CD8-positive, alpha-beta memory T cell (primary cell): ENCODE results near the gene BABAM1. TPM values are rescaled to one million over a fixed set of nuclear protein-coding genes. Genes with fewer than 3 reads are reported as not detected.

Experiments
- CTCF ChIA-PET: fragments of 350-600 bp; sonication (Branson Sonifier 250); formaldehyde crosslinking; loops from one replicate; lab custom pipeline; 2021; ENCODE audit warnings: antibody characterized with exemption; lab: Charles Lee
- POLR2A ChIA-PET: fragments of 350-600 bp; sonication (Branson Sonifier 250); formaldehyde crosslinking; loops from one replicate; lab custom pipeline; 2021; ENCODE audit warnings: antibody characterized with exemption; lab: Charles Lee
- DNase-seq, 5 donors: peaks; one replicate each; pipeline versions ENCODE4 v3.0.0 to v3.0.0-alpha.2; 2020 to 2022; ENCODE audit warnings: mixed read lengths in 1 of 5
- H3K27ac ChIP-seq: one replicate; pipeline ENCODE4 v1.7.0; 2013; ENCODE audit warnings: low read depth, mild to moderate bottlenecking, low read length, moderate library complexity
- H3K27me3 ChIP-seq: 2 replicates; pipeline ENCODE4 v1.7.0; 2013; ENCODE audit warnings: low read length, mild to moderate bottlenecking; ENCODE audit not compliant: insufficient read depth, poor library complexity, severe bottlenecking
- H3K36me3 ChIP-seq: 2 replicates; pipeline ENCODE4 v1.7.0; 2013; ENCODE audit warnings: mild to moderate bottlenecking, low read length, moderate library complexity; ENCODE audit not compliant: insufficient read depth
- H3K4me1 ChIP-seq: 2 replicates; pipeline ENCODE4 v1.7.0; 2013; ENCODE audit warnings: mild to moderate bottlenecking, low read length, moderate library complexity; ENCODE audit not compliant: insufficient read depth
- H3K4me3 ChIP-seq: 2 replicates; pipeline ENCODE4 v1.7.0; 2013; ENCODE audit warnings: mild to moderate bottlenecking, low read length
- H3K9me3 ChIP-seq: 2 replicates; pipeline ENCODE4 v1.7.0; 2013; ENCODE audit warnings: mild to moderate bottlenecking, low read length
- H3K27ac Mint-ChIP-seq, 8 donors: one replicate each; pipeline ENCODE4 v1.8.0; 2020 to 2021; ENCODE audit warnings: mixed read lengths in 8 of 8, mild to moderate bottlenecking in 6 of 8, inconsistent platforms in 3 of 8, moderate library complexity in 3 of 8
- H3K27me3 Mint-ChIP-seq, 2 donors: one replicate each; pipeline ENCODE4 v1.8.0; 2020 to 2021; ENCODE audit warnings: mixed read lengths in 2 of 2, mild to moderate bottlenecking in 1 of 2, moderate library complexity in 1 of 2
- H3K36me3 Mint-ChIP-seq, 3 donors: one replicate each; pipeline ENCODE4 v1.8.0; 2020 to 2021; ENCODE audit warnings: mixed read lengths in 3 of 3, inconsistent platforms in 1 of 3, mild to moderate bottlenecking in 1 of 3
- H3K4me1 Mint-ChIP-seq, 3 donors: one replicate each; pipeline ENCODE4 v1.8.0; 2020 to 2021; ENCODE audit warnings: mixed read lengths in 3 of 3, inconsistent platforms in 1 of 3, mild to moderate bottlenecking in 1 of 3
- H3K4me3 Mint-ChIP-seq, 7 donors: one replicate each; pipeline ENCODE4 v1.8.0; 2020 to 2021; ENCODE audit warnings: mixed read lengths in 7 of 7, mild to moderate bottlenecking in 6 of 7, moderate library complexity in 4 of 7, inconsistent platforms in 2 of 7
- H3K9me3 Mint-ChIP-seq, 5 donors: one replicate each; pipeline ENCODE4 v1.8.0; 2020 to 2022; ENCODE audit warnings: mixed read lengths in 5 of 5, mild to moderate bottlenecking in 3 of 5, moderate library complexity in 2 of 5, inconsistent platforms in 1 of 5
- polyA plus RNA-seq: library from polyadenylated mRNA; unstranded; fragments of 300-500 nt; fragmentation: Illumina TruSeq; gene quantifications from one replicate; pipeline ENCODE4 v1.2.3, GENCODE V29; 2021
- total RNA-seq, 2 experiments: library from RNA; stranded (reverse); gene quantifications; one replicate each; pipeline ENCODE4 v1.2.3, GENCODE V29; 2021

The BABAM1 gene
- total and polyA plus RNA-seq, 3 experiments from 2014 or later, result 114 to 132 (median 124) TPM

DNA sequence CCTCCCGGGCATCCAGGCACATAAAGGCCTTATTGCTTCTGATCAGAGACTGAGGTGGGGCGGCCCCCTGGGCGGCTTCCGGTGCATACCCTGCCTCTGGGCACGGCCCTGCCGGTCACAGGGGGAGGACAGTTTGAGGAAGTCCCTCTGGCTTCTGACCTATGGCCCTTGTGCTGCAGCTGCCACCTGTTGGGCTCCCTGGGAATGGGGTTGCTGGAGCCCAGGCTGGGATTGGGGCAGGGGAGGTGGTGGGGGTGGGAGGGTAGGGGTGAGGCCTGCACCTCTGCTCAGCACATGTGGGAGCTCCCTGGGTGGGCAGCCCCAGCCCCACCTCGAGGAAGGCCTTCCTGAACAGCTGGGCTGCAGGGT lies 56.7 kb downstream of the BABAM1 start:
- Histone ChIP-seq H3K4me1 (peaks cover under 1% of the 10 kb centered on the region), H3K27me3 (no peaks in the 10 kb centered on the region), H3K27ac (no peak overlapping the region), H3K9me3 (no peaks in the 10 kb centered on the region), H3K36me3 (no peaks in the 10 kb centered on the region), H3K4me3 (no peak overlapping the region)
- POLR2A ChIA-PET, result no interaction called here
- Mint-ChIP-seq H3K9me3 (no peaks in the 10 kb centered on the region), H3K4me1 (peaks cover 0 to 14% (median 9%) of the 10 kb centered on the region in 3 donors), H3K27me3 (no peaks in the 10 kb centered on the region), H3K4me3 (peak overlapping the region in 1 of 7 donors; percentile 24), H3K36me3 (peaks cover 0 to 30% (median 5%) of the 10 kb centered on the region in 3 donors), H3K27ac (no peak overlapping the region)
- no peak for DNase-seq
- CTCF ChIA-PET, result interaction anchor here (1.0 kb wide), 1 partner anchor 12 kb away, joined by 6 read pairs; no protein-coding TSS in a partner anchor

DNA sequence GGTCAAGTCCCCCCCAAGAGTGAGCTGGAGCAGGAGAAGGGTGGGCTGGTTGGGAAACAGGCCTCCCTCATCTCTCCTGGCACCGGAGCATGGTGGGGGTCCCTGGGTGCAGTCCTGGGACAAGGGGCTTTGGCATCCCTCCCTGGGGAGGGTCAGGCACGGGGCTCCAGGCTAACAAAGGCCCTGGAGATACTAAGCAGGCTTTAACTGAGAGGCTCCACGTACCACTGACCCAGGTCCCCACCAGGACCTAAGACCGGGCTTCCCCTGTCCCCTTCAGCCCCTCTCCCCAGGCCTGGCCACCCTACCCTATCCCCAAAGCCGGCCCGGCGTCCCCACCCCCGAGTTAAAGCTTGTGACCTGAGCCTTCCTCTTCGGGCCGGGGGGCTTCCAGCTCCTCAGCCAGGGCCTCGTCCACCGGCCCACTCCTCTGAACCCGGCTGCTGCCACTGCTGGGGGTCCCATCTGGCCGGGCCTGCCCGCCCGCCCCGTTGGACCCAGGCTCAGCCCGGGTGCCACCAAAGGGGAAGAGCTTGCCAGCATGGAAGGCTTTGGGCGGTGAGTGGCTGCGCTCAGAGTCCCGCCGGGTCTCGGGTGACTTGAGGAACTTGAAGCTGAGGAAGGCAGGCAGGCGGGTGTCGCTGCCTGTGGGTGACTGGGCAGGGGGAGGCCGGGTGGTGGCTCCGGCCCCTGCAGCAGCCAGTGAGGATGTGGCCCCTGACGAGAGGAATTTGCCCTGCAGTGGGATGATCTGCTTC lies 57.3 kb downstream of the BABAM1 start:
- ChIA-PET CTCF (interaction anchor here (0.7 to 1.0 kb wide), 2 partner anchors 11 to 15 kb away, joined by 3 to 6 read pairs; partner anchors contain the start of gene DDA1), POLR2A (no interaction called here)
- Mint-ChIP-seq H3K27ac (no peak overlapping the region), H3K27me3 (no peaks in the 10 kb centered on the region), H3K9me3 (no peaks in the 10 kb centered on the region), H3K36me3 (peaks cover 0 to 26% (median 5%) of the 10 kb centered on the region in 3 donors), H3K4me3 (peak overlapping the region in 2 of 7 donors; percentile 24 to 27), H3K4me1 (peaks cover 0 to 20% (median 9%) of the 10 kb centered on the region in 3 donors)
- Histone ChIP-seq H3K27me3 (no peaks in the 10 kb centered on the region), H3K36me3 (no peaks in the 10 kb centered on the region), H3K9me3 (no peaks in the 10 kb centered on the region), H3K27ac (no peak overlapping the region), H3K4me1 (peaks cover 6% of the 10 kb centered on the region), H3K4me3 (no peak overlapping the region)
- DNase-seq, result no peak

DNA sequence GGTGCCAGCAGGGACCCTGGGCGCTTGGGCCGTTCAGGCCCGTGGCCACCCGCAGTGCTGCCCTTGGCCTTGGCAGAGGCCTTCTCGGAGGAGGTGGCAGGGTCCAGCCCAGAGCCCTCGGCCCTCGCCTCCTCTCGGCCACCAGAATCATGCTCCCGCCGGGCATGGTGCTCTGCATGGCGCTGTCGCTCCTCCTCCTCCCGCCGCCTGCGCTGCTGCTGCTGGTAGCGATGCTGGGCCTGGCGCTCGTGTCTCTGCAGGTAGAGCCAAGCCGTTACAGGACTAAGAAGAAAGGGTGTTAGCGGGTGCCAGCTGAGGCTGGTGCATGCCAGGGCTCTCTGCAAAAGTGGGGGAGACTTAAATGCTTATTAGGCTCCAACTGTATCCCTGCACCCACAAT lies 57.9 kb downstream of the BABAM1 start:
- no peaks in the 10 kb centered on the region for H3K27me3 Mint-ChIP-seq
- H3K36me3 Mint-ChIP-seq, result peaks cover 0 to 20% (median 2%) of the 10 kb centered on the region in 3 donors
- ChIA-PET POLR2A (interaction anchor here (2.0 kb wide), 1 partner anchor 16 kb away, joined by 5 read pairs; the partner anchor contains the start of gene DDA1), CTCF (interaction anchor here (0.7 to 1.0 kb wide), 2 partner anchors 10 to 16 kb away, joined by 3 to 6 read pairs; partner anchors contain the start of gene DDA1)
- Histone ChIP-seq H3K4me1 (peaks cover 9% of the 10 kb centered on the region), H3K36me3 (no peaks in the 10 kb centered on the region), H3K27ac (no peak overlapping the region), H3K9me3 (no peaks in the 10 kb centered on the region), H3K4me3 (no peak overlapping the region), H3K27me3 (no peaks in the 10 kb centered on the region)
- H3K4me1 Mint-ChIP-seq, result peaks cover 3 to 25% (median 9%) of the 10 kb centered on the region in 3 donors
- no peak overlapping the region for H3K27ac Mint-ChIP-seq
- DNase-seq, result no peak
- H3K9me3 Mint-ChIP-seq, result no peaks in the 10 kb centered on the region
- H3K4me3 Mint-ChIP-seq, result peak overlapping the region in 1 of 7 donors; percentile 76

DNA sequence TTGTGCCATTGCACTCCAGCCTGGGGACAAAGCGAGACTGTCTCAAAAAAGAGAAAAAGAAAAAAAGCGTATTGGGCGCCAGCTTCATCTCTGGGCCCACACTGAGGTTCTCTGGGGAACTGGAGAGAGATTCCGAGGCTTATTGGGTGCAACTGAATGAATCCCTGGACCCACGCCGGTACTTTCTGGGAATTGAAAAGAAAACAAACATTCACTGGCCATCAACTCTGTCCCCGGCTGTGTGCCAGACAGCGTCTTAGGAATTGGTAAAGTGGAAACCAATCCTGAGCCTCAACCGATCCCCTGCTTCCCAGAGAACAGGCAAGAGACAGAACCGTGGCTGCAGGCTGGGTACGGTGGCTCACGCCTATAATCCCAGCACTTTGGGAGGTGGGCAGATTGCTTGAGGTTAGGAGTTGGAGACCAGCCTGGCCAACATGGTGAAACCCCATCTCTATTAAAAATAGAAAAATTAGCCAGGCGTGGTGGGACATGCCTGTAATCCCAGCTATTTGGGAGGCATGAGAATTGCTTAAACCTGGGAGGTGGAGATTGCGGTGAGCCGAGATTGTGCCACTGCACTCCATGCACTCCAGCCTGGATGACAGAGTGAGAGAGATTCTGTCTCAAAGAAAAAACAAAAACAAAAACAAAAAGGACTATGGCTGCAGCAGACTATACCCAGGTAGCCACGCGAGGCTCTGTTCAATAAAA lies 58.8 kb downstream of the BABAM1 start:
- Mint-ChIP-seq H3K4me1 (peaks cover 5 to 30% (median 9%) of the 10 kb centered on the region in 3 donors), H3K4me3 (peak overlapping the region in 3 of 7 donors; percentile 13 to 76 (median 50)), H3K9me3 (no peaks in the 10 kb centered on the region), H3K36me3 (peaks cover 0 to 11% (median 1%) of the 10 kb centered on the region in 3 donors), H3K27me3 (no peaks in the 10 kb centered on the region), H3K27ac (peak overlapping the region in 3 of 8 donors; percentile 7 to 91 (median 32))
- H3K9me3 ChIP-seq, result no peaks in the 10 kb centered on the region
- H3K4me1 ChIP-seq, result peaks cover 9% of the 10 kb centered on the region
- H3K27me3 ChIP-seq, result no peaks in the 10 kb centered on the region
- no peaks in the 10 kb centered on the region for H3K36me3 ChIP-seq
- DNase-seq, result no peak
- CTCF ChIA-PET, result interaction anchor here (1.8 kb wide), 1 partner anchor 17 kb away, joined by 6 read pairs; the partner anchor contains the start of gene DDA1
- POLR2A ChIA-PET, result interaction anchor here (2.0 kb wide), 1 partner anchor 17 kb away, joined by 5 read pairs; the partner anchor contains the start of gene DDA1
- H3K4me3 ChIP-seq, result no peak overlapping the region
- no peak overlapping the region for H3K27ac ChIP-seq

DNA sequence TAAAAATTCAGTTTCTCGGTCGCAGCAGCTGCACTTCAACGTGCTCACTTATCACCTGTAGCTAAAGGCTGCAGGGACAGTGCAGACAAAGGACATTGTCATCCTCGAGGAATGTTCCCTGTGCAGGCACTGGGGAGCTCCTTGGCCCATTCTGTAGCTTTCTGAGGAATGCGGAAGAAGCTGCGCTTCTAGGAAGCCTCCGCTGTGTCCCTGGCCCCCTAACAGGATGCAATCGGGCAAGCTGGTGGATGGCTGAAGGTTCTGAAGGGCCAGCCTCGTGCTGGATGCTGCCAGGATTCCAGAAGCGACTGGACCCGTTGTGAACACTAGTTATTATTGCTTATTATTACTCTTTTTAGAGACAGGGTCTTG lies 59.3 kb downstream of the BABAM1 start:
- H3K27ac Mint-ChIP-seq, result peak overlapping the region in 4 of 8 donors; percentile 7 to 91 (median 56)
- Histone ChIP-seq H3K36me3 (no peaks in the 10 kb centered on the region), H3K4me1 (peaks cover 9% of the 10 kb centered on the region), H3K27ac (no peak overlapping the region), H3K4me3 (no peak overlapping the region), H3K27me3 (no peaks in the 10 kb centered on the region), H3K9me3 (no peaks in the 10 kb centered on the region)
- ChIA-PET POLR2A (interaction anchor here (2.0 kb wide), 1 partner anchor 18 kb away, joined by 5 read pairs; the partner anchor contains the start of gene DDA1), CTCF (interaction anchor here (1.8 kb wide), 1 partner anchor 18 kb away, joined by 6 read pairs; the partner anchor contains the start of gene DDA1)
- peaks cover 0 to 8% (median 1%) of the 10 kb centered on the region in 3 donors for H3K36me3 Mint-ChIP-seq
- peaks cover 5 to 30% (median 9%) of the 10 kb centered on the region in 3 donors for H3K4me1 Mint-ChIP-seq
- no peak for DNase-seq
- H3K9me3 Mint-ChIP-seq, result no peaks in the 10 kb centered on the region
- H3K27me3 Mint-ChIP-seq, result no peaks in the 10 kb centered on the region
- peak overlapping the region in 4 of 7 donors; percentile 43 to 58 (median 50) for H3K4me3 Mint-ChIP-seq

DNA sequence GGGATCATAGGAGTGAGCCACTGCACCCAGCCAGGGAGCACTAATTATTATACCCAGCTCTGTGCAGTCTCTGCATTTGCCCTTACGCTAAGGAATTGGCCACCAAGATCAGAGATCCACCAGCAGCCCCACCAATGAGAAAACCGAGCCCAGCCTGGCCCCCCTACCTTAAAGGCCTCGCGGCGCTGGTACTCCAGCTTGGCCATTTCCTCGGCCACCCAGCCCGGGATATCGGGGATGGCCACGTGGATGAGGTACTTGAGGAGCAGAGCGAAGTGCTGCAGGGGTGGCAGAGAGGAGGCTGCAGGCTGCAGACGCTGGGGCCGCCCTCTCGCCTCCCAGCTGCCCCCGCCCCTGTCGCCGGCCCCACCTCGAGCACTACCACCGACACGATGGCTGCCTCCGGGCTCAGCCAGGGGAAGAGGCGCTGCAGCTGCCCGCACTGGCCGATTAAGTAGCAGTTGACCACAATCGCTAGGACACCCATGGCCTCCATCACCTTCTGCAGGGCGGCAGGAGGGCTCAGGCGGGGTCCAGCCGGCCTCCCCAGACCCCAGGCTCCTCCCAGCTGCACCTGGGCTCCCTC lies 59.9 kb downstream of the BABAM1 start:
- no peaks in the 10 kb centered on the region for H3K27me3 Mint-ChIP-seq
- ChIA-PET POLR2A (interaction anchor here (2.0 kb wide), 1 partner anchor 18 kb away, joined by 5 read pairs; the partner anchor contains the start of gene DDA1), CTCF (interaction anchor here (0.6 to 1.8 kb wide), 2 partner anchors 10 to 18 kb away, joined by 3 to 6 read pairs; partner anchors contain the start of gene DDA1)
- peaks cover 9% of the 10 kb centered on the region for H3K4me1 ChIP-seq
- H3K27ac Mint-ChIP-seq, result peak overlapping the region in 3 of 8 donors; percentile 7 to 66 (median 46)
- no peak for DNase-seq
- H3K4me3 ChIP-seq, result no peak overlapping the region
- peaks cover 5 to 30% (median 9%) of the 10 kb centered on the region in 3 donors for H3K4me1 Mint-ChIP-seq
- peaks cover 0 to 8% (median 1%) of the 10 kb centered on the region in 3 donors for H3K36me3 Mint-ChIP-seq
- no peaks in the 10 kb centered on the region for H3K9me3 Mint-ChIP-seq
- no peaks in the 10 kb centered on the region for H3K9me3 ChIP-seq
- H3K4me3 Mint-ChIP-seq, result peak overlapping the region; percentile 39 to 83 (median 50)
- H3K27me3 ChIP-seq, result no peaks in the 10 kb centered on the region
- no peak overlapping the region for H3K27ac ChIP-seq
- no peaks in the 10 kb centered on the region for H3K36me3 ChIP-seq
